Gastrocnemius medialis (tissue), 4 donors: Measurements from ENCODE around the gene MYL4.

Experiments
- POLR2A ChIP-seq, 2 donors: fragments of 450-650 bp; IDR thresholded peaks; one replicate each; pipeline ENCODE4 v1.6.1; 2017; ENCODE audit warnings: antibody characterized with exemption in 2 of 2, mild to moderate bottlenecking in 2 of 2, moderate library complexity in 2 of 2
- TF ChIP-seq, protein P1 (sequence below), 5 experiments: fragments of 450-650 bp in 3 of 5; fragments of 200-600 bp in 2 of 5; sonication (generic) in 2 of 5; IDR thresholded peaks in 4 of 5; conservative IDR thresholded peaks in 1 of 5; 1 replicate in 4 of 5; 2 replicates in 1 of 5; pipeline ENCODE4 v1.5.1; 2016 to 2019; ENCODE audit warnings: antibody characterized with exemption in 5 of 5, mild to moderate bottlenecking in 3 of 5, moderate library complexity in 3 of 5

DNA sequence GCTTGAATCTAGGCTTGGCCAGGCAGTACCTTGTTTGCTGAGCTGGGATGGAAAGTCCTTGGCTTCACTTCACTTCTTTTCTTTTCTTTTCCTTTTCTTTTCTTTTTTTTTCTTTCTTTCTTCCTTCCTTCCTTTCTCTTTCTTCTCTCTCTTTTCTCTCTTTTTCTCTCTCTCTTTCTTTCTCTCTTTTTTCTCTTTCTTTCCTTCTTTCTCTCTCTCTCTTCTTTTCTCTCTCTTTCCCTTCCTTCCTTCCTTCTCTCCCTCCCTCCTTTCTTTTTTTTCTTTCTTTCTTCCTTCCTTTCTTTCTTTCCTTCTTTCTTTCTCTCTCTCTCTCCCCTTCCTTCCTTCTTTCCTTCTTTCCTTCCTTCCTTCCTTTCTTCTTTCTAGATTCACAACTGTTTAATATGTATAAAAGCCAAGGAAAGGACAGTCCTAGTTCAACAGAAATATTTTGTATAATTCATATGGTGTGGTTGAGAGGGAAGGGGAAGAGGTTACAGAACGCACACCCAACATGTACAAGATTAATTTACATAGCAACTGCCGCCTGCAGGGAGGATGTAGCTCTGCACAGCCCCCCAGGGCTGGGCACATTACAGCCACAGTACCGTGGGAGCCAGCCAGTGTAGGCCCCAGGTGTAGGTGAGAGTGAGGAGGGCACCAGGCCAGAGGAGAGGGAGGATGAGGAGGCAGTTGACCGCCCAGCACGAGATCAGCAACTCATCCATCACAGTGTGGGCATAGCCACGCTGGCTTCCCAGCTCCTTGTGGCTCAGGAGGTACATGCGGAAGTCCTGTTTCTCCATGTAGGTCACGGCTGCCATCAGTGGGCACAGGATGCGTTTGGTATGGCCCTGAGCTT lies 34.8 kb downstream of the MYL4 start:
- TF ChIP-seq, protein P1, sequence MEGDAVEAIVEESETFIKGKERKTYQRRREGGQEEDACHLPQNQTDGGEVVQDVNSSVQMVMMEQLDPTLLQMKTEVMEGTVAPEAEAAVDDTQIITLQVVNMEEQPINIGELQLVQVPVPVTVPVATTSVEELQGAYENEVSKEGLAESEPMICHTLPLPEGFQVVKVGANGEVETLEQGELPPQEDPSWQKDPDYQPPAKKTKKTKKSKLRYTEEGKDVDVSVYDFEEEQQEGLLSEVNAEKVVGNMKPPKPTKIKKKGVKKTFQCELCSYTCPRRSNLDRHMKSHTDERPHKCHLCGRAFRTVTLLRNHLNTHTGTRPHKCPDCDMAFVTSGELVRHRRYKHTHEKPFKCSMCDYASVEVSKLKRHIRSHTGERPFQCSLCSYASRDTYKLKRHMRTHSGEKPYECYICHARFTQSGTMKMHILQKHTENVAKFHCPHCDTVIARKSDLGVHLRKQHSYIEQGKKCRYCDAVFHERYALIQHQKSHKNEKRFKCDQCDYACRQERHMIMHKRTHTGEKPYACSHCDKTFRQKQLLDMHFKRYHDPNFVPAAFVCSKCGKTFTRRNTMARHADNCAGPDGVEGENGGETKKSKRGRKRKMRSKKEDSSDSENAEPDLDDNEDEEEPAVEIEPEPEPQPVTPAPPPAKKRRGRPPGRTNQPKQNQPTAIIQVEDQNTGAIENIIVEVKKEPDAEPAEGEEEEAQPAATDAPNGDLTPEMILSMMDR (IDR thresholded peaks at IDR 0.05 in 4 of 5, conservative IDR thresholded peaks at IDR 0.05 in 1 of 5) = no peak
- TF ChIP-seq POLR2A (IDR thresholded peaks at IDR 0.05) = no peak
